HepG2 (cell line): Measurements from ENCODE around the gene NFIC.

ENCODE experiments used
- AFF4 ChIP-seq: sonication (generic); formaldehyde crosslinking; IDR thresholded peaks from 2 replicates; pipeline ENCODE4 v1.4.0; 2020; ENCODE audit warnings: missing genetic modification reagents
- IRF2 ChIP-seq: IDR thresholded peaks from 2 replicates; pipeline ENCODE4 v1.6.1; 2018; ENCODE audit warnings: missing genetic modification reagents, missing compliant biosample characterization
- NCOA2 ChIP-seq: sonication (generic); formaldehyde crosslinking; IDR thresholded peaks from 2 replicates; pipeline ENCODE4 v1.8.0; 2022; ENCODE audit warnings: inconsistent platforms

- TF ChIP-seq NCOA2: no peak
- no peak; the same call in 1 of the 2 replicates for TF ChIP-seq IRF2 (CRISPR knock-in tag)
- TF ChIP-seq AFF4 (CRISPR knock-in tag): no peak
Observed at GRCh38 chr19:3480383-3481091, 114.2 kb downstream of the NFIC start, which contains the start of gene SMIM24.
